Body of pancreas (tissue), 4 donors: ENCODE results near the gene SRGAP1.

ENCODE experiments used
- CTCF ChIP-seq, 7 experiments: fragments of 450-650 bp in 4 of 7; fragments of 200-600 bp in 3 of 7; sonication (generic) in 3 of 7; IDR thresholded peaks; one replicate each; pipeline ENCODE4 v1.5.1; 2016 to 2019; ENCODE audit warnings: antibody characterized with exemption in 7 of 7
- POLR2A ChIP-seq, 3 donors: fragments of 450-650 bp; IDR thresholded peaks; one replicate each; pipeline ENCODE4 v1.6.1; 2016; ENCODE audit warnings: antibody characterized with exemption in 3 of 3, mild to moderate bottlenecking in 2 of 3

- TF ChIP-seq CTCF (IDR thresholded peaks at IDR 0.05) (no peak), POLR2A (IDR thresholded peaks at IDR 0.05) (no peak)
These were observed 38.5 kb upstream of the SRGAP1 start for GRCh38 chr12:63805704-63806672.
